ENCODE data around the gene PTPDC1. TPM values are rescaled to one million over a fixed set of nuclear protein-coding genes. Genes with fewer than 3 reads are reported as not detected.

The PTPDC1 gene
- polyA plus RNA-seq, 3 donors = 0.32 to 1.5 (median 0.95) TPM

- H3K27me3 Mint-ChIP-seq (ENCODE audit: low read depth in 3 of 3) = peaks cover 0 to 2% (median 2%) of the 10 kb centered on the region in 3 donors
- Histone ChIP-seq H3K4me2 (replicated peaks; ENCODE audit: extremely low read depth, low read length, poor library complexity, severe bottlenecking) (no peak overlapping the region), H3K4me3 (replicated peaks in 1 of 3; ENCODE audit: low read depth in 2 of 3, low read length in 3 of 3) (no peak overlapping the region), H3K27ac (ENCODE audit: low read depth in 1 of 2, low read length in 2 of 2) (no peak overlapping the region), H3K9ac (ENCODE audit: insufficient read depth, low read length, poor library complexity, severe bottlenecking) (no peak overlapping the region), H2AFZ (ENCODE audit: insufficient read depth, low read depth, low read length, poor library complexity, severe bottlenecking) (no peak overlapping the region), H3K79me2 (ENCODE audit: insufficient read depth, low read length) (no peaks in the 10 kb centered on the region), H4K20me1 (ENCODE audit: insufficient read depth, low read length) (no peaks in the 10 kb centered on the region), H3K4me1 (ENCODE audit: control insufficient read depth in 1 of 2, insufficient read depth in 2 of 2, low read length in 2 of 2) (no peaks in the 10 kb centered on the region), H3K36me3 (replicated peaks in 1 of 2; ENCODE audit: control insufficient read depth in 1 of 2, insufficient read depth in 2 of 2, low read length in 2 of 2) (no peaks in the 10 kb centered on the region), H3K9me3 (replicated peaks in 1 of 2; ENCODE audit: control insufficient read depth in 1 of 2, insufficient read depth in 1 of 2, low read length in 2 of 2) (no peaks in the 10 kb centered on the region), H3K27me3 (ENCODE audit: control insufficient read depth in 2 of 2, insufficient read depth in 2 of 2, low read length in 2 of 2) (no peaks in the 10 kb centered on the region)
- no peaks in the 10 kb centered on the region for H3K4me1 Mint-ChIP-seq
- H3K27ac Mint-ChIP-seq = no peak overlapping the region
- no peak for TF ChIP-seq CTCF (IDR thresholded peaks at IDR 0.05)
- H3K4me3 Mint-ChIP-seq = no peak overlapping the region
- peaks cover 7 to 9% of the 10 kb centered on the region in 2 donors for H3K36me3 Mint-ChIP-seq
- peaks cover 0 to 3% (median 0%) of the 10 kb centered on the region in 7 donors for H3K9me3 Mint-ChIP-seq
- no peak for DNase-seq
- intact Hi-C loops (cut with micrococcal nuclease) = no loop called here
- WGBS (ENCODE audit: insufficient coverage) = 100% methylated on average over 1 of the region's 7 CpGs
Observed at GRCh38 chr9:94101162-94101853, 17.0 kb downstream of the PTPDC1 start.

GRCh38 chr9:94108584-94108983 is 24.3 kb downstream of the PTPDC1 start:
- H3K4me1 ChIP-seq (ENCODE audit: control insufficient read depth in 1 of 2, insufficient read depth in 2 of 2, low read length in 2 of 2) = no peaks in the 10 kb centered on the region
- Mint-ChIP-seq H3K4me3 (no peak overlapping the region), H3K9me3 (peaks cover 0 to 3% (median 0%) of the 10 kb centered on the region in 7 donors), H3K36me3 (peaks cover 0 to 4% of the 10 kb centered on the region in 2 donors), H3K27ac (no peak overlapping the region), H3K27me3 (ENCODE audit: low read depth in 3 of 3) (peaks cover 0 to 4% (median 0%) of the 10 kb centered on the region in 3 donors), H3K4me1 (no peaks in the 10 kb centered on the region)
- H2AFZ ChIP-seq (ENCODE audit: insufficient read depth, low read depth, low read length, poor library complexity, severe bottlenecking) = no peak overlapping the region
- no peak overlapping the region for H3K27ac ChIP-seq (ENCODE audit: low read depth in 1 of 2, low read length in 2 of 2)
- no peak for DNase-seq
- peak overlapping the region; percentile 15 for H3K9ac ChIP-seq (ENCODE audit: insufficient read depth, low read length, poor library complexity, severe bottlenecking)
- no peak for TF ChIP-seq CTCF (IDR thresholded peaks at IDR 0.05)
- H3K4me3 ChIP-seq (replicated peaks in 1 of 3; ENCODE audit: low read depth in 2 of 3, low read length in 3 of 3) = no peak overlapping the region
- H4K20me1 ChIP-seq (ENCODE audit: insufficient read depth, low read length) = no peaks in the 10 kb centered on the region
- H3K9me3 ChIP-seq (replicated peaks in 1 of 2; ENCODE audit: control insufficient read depth in 1 of 2, insufficient read depth in 1 of 2, low read length in 2 of 2) = no peaks in the 10 kb centered on the region
- H3K27me3 ChIP-seq (ENCODE audit: control insufficient read depth in 2 of 2, insufficient read depth in 2 of 2, low read length in 2 of 2) = no peaks in the 10 kb centered on the region
- 32% methylated on average over 2 of the region's 3 CpGs for WGBS (ENCODE audit: insufficient coverage)
- intact Hi-C loops (cut with micrococcal nuclease) = no loop called here
- H3K79me2 ChIP-seq (ENCODE audit: insufficient read depth, low read length) = no peaks in the 10 kb centered on the region
- H3K4me2 ChIP-seq (replicated peaks; ENCODE audit: extremely low read depth, low read length, poor library complexity, severe bottlenecking) = no peak overlapping the region
- H3K36me3 ChIP-seq (replicated peaks in 1 of 2; ENCODE audit: control insufficient read depth in 1 of 2, insufficient read depth in 2 of 2, low read length in 2 of 2) = no peaks in the 10 kb centered on the region
